ENCODE measurements around the gene BAIAP3.

The BAIAP3 gene

DNA sequence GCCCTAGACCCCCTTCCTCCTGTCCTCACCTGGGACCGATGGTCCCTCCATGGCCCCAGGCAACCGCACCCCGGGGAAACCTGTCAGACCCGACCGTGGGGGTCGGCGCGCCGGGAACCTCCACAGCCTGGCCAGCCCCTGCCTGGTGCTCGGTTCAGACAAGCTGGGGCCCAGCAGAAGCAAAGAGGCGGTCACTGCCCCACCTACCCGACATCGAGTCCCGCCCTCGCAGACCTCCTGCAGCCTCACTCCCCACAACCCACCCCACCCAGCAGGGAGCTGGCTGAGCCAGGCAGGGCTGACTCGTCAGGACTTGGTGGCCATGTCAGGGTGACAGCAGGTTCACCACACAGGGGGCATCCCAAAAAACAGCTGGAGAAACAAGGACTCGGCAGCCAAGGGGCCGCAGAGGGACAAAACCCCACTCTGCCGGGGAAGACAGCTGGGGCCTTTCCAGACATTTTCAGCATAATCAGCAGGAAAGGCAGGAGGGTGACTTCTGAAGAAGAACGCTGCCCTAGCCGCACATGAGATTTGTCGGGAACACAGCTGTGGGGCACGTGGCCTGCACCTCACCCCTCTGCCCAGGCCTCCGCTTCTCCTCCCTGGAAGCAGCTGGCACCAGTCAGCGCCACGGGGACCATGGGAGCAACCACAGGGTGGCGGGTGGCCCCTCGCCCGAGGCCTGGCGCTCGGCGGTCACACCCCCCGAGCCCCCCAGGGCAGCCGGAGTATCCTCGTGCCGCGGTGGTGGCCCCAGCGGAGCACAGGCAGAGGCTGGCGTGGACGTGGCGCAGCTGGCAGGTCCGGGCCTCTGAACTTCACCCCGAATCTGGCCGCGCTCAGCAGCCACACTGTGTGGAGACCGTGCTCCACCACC, 41.2 kb downstream of the BAIAP3 start:
- no peak for DNase-seq

DNA sequence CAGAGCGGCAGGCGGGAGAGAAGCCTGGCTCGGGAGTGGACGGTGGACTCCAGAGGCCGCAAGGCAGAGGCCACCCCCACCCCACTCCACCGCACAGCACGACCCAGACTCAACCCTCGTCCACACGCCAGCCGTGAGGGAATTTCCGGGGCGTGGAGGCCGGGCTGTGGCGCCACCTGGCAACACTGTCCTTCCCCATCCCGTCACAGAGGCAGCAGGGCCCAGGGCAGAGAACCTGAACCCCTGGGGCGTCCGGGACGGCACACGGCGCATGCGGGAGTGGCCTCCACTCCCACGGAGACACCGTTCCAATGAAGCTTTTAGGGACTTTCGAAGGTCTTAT, 41.8 kb downstream of the BAIAP3 start:
- no peak for DNase-seq

DNA sequence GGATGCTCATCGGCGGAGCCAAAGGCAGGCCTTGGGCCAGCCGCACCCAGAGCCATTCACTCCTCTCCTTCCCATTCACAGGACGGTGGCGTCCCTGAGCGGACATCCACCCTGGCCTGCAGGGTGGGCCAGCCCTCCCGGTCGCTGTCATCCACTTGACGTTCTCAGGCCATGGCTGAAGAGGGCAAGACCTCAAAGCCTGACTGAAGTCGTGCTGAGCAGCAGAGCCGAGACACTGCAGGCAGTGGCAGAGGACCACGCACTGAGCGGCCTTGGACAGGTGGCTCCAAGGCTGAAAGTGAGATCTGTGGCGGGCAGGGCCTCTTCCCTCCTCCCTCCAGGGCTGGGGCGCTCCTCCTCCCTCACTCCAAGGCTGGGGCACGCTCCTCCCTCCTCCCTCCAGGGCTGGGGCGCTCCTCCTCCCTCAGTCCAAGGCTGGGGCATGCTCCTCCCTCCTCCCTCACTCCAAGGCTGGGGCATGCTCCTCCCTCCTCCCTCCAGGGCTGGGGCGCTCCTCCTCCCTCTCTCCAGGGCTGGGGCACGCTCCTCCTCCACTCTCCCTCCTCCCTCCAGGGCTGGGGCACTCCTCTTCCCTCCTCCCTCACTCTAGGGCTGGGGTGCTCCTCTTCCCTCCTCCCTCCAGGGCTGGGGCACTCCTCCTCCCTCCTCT, 42.4 kb downstream of the BAIAP3 start:
- DNase-seq = no peak

DNA sequence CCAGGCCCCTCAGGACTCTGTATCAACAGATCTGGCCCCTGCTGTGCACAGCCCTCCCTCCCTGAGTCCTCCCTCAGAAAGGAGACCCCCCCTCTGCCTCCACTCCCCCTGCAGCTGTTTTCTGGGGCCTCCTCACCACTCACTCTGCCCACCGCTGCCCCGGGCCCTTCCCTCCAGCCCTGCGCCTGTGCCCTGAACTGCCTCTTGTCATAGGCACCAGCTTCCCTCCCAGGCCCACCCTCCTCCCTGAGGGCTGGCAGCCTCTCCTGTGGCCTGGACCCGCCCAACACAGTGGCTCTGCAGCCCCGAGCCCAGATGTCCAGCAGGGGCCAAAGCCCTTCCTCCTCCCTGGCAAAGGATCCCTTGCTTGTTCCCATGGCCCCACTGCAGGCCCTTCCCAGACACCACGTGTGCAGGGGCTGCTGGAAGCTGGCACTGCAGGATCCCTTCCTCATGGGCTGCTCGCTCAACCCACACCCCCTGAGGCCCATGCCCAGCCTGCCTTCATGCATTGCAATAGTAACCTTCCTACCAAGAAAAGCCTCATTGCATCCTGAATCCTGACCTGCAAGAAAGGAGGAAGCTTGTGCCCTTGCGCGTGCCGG, 44.1 kb downstream of the BAIAP3 start:
- no peak for DNase-seq

DNA sequence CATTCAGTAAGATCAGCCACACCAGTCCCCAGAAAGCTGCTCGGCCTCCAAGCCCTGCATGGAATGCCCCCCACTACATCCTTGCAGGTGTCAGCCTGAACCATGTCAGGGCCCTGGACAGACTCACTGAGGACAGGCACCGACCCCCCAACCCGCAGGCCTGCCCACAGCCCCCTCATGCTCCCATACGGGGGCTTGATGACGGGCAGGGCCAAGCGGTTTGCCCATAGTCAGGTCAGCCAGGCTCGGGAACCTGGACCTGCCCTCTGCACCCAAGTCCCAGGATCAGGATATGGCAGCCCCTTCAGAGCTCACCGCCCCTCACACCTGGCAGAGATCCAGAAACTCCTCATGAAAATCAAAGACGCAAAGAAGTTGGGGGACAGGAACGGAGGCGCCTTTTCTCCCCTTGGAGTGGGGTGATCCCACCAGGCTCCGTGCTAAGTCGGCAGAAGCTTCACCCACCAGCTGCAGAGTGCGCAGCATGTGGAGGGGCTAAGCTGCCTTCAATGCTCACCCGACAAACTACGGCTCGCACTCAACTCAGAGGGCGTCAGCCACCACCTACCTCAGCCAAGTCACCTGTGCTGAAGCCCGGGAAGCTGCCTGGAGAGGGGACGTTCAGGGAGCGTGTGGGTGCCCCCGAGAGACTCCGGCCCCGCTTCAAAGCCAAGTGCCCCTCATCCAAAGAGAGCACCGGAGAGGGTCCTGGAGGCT, 44.8 kb downstream of the BAIAP3 start:
- DNase-seq = no peak

DNA sequence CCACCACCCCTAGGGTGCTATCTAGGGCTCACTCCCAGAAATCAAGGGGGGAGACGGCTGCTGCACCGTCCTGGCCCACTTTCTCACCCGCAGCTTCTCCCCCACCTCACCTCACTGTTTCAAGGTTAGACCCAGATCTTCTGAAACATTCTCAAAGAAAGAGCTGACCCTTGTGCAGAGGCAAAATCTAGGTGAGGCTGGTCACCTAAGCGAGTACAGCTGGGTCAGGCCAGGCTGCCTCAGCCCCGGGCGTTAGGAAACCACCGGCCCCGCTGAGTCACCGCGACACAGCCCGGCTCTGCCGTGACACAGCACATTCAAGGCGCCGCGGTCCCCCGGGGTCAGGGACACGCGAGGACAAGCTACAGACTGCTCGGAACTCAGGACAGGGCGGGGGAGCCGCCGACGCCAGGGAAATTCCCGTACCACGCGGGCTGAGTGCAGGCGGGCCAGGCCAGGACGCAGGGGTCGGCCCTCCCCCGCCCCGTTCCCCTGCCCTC, 45.4 kb downstream of the BAIAP3 start:
- peak; percentile 15 for DNase-seq

DNA sequence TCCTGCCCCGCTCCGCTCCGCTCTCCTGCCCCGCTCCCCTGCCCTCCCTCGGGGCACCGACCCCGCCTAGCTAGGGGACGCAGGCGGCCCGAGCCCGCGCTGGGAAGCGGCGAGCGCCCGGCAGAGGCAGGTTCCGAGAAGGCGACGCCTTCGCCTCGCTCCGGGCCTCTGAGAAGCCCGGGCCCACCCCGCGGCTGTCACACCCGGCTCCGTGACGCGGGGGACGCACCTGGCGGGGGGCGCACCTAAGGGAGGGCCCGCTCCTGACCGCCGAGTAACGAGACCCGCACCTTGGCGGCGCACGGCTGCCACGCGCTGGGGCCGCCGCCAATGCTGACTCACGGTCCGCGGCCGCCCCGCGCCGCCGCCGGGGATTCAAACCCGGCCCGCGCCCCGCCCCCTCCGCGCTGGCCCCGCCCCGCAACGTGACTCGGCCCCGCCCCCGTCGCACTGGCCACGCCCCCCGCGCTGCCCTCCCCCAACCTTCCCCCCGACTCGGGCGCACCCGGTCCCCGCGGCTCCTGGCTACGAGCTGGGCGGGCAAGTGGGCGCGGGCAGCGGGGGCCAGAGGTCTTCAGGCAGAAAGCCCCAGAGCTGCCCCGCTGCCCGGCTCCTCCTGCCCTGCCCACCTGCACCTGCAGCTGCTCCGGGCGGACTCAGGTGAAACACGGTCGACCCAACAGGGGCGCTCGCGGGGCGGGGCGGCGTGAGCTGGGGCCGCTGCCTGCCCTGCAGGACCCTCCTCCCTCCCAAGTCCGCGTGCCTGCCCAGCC, 46.0 kb downstream of the BAIAP3 start:
- DNase-seq = peak; percentile 51

DNA sequence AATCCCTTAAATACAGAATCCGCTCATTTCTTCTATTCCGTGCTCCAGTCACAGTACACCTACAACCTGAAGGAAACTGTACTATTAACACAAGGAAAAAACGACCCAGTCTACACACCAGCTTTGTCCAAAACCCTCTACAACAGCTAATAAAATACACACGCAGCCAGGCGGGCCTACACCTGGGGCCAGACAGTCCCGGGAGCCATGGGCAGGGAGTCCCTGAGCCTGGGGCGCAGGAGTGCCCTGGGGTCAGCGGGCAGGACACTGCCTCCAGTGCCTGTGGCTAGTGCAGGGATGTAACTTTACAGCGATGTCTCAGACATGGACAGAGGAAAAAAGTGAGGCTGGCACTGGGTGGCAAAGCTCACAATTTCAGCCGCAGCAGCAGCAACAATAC, 46.8 kb downstream of the BAIAP3 start:
- DNase-seq = no peak

DNA sequence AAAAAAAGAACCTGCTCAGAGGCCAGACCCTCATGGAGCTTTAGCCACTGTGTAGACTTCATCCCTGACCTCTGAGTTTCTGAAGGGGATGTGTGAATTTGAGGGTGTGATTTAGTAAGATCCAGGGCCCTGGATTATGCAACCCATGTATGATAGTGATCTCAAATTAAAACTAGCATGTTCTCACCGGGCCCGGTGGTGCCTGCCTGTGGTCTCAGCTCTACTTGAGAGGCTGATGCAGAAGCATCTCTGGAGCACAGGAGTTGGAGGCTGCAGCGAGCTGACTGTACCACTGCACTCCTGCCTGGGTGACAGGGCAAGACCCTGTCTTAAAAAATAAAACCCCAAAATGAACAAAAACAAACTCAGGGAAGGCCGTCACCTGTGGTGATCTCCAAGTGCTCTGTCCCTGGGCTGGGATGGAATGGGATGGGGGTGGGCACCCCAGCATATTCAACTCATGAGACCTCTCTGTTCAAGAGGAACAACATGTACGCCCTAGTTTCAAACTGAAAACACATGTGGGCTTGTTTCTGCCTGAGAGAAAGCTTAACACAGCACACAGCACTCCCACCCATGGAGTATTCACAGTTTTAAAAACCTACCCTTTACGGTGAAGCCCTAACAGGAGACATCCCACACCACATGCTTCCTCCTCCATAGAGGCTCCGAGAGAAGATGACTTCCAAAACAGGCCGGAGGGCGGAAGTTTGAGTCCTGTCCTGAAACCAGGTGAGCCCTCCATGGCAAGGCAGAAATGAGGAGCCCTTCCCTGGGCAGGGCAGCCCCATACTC, 48.4 kb downstream of the BAIAP3 start:
- no peak for DNase-seq

DNA sequence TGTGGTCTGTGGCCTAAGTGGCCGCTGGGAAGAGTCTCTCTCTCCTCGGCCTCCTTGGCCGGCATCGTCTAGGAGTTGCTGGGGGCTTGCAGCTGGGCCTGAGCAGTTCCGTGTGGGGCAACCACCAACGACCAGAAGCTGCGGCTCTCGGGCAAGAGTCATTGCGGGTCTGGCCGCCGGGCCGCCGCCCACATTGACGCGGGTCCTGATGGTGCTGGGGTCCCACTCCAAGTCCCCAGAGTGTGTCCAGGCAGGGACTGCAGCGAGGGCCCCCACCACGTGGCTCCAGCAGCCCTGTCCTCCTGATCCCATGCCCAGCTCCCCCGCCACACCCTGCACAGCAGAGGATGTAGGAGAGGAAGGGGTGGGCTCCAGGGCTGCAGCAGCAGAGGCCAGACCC, 50.1 kb downstream of the BAIAP3 start:
- DNase-seq = no peak

DNA sequence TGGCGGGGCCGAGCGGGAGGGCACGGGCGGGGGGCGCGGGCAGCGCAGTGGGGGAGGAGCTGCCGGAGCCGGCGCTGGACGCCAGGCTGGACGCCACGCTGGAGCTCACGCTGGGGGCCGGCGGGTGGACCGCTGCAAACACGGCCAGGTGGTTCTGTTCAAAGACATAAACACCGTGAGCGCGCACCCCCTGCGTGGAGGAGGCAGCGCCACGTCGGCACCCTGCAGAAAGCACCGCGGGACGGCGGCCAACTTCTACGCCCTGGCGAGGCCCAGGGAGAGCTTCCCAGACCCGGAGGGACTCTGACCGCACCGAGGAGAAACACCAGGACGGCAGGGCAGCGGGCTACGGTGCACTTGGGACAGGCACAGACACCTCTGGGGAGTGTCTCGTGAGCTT, 51.8 kb downstream of the BAIAP3 start:
- no peak for DNase-seq

DNA sequence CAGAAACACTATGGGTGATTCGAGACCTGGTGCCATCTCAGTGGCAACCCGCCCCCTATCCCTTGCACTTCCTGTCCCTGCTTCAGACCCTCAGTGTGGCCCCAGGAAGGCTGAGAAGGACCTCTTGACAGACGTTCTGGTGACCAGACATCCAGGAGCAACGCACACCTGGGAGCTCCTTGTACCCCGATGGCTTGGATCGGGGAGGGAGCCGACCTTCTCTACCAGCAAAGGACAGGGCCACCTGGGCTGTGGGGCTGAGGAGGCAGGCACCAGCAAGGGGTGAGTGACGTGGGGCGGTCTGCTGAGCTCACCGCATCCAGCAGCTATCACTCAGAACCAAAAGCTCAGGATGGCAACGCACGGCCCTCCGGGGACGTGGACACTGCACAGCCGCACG, 53.9 kb downstream of the BAIAP3 start:
- no peak for DNase-seq

DNA sequence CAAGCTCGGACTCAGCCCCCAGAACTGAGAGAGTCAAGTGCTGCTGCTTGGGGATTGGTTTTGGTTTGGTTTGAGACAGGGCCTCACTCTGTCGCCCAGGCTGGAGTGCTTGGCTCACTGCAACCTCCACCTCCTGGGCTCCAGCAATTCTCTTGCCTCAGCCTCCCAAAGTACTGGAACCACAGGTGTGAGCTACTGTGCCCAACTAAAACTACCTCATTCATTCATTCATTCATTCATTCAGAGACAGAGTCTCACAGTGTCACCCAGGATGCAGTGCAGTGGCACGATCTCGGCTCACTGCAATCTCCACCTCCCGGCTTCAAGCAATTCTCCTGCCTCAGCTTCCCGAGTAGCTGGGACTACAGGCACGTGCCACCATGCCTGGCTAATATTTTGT, 56.3 kb downstream of the BAIAP3 start:
- no peak for DNase-seq

DNA sequence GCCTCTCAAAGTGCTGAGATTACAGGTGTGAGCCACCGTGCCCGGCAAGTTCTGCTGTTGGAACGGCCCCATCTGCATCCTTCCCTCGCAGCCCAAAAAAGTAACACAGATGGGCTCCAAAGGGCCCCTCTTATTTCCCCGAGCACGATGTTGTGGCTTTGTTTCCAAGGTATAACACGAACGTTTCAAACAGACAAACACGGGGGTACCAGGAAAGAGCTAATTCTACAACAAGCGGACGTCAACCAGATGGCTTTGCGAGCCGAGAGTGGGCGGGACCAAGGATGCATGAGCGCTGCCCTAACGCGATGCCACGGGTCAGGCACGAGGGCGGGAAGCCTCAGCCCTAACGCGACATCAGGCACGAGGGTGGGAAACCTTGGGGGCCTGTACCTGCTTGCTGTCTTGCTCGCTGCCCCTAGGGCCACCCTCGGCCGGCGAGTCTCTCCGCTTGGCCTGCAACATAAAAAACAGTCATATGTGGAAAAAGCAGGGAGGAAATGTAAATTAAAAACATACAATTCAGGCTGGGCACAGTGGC, 56.9 kb downstream of the BAIAP3 start:
- DNase-seq = no peak

DNA sequence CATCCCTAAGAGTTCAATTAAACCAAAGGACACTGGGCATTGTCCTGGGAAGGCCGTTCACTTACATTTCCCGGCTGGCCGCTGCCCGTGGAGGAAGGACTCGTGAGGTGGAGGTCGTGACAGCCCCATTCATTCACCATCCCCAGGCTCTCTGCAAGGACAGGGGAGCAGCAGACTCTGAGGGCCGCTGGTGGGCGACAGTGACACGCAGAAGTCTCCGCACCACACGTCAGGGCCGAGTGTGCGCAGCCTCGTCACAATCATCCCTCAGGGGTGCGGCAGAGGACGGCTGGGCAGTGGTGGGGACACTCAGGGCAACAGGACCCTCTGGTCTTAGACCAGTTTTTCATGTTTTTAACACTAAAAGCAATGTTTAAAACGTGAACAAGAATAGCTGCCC, 59.4 kb downstream of the BAIAP3 start:
- DNase-seq = no peak

DNA sequence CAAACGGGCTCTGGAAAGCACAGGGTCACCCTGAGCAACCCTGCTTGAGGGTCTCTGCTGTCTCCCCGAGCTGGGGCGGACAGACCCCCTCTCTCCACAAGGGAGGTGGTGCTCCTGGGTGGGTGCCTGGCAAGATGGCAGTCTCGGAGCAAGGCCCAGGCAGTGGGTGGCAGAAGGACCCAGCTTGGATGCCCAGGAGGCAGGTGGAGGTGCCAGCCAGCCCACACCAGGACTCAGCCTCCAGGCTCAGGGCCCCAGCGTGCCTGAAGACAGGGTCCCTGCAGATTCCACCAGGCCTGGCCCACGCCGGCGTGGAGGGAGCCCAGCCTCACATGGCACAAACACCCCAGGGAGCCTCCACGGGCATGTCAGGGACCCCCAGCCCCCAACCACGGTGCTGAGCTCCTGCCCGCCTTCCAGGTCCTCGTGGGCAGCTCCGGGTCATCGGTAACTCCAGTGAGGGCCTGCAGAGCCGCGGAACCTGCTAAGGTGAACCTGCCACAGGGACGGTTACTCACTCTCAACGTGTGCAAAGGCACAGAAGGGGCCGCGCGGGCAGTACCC, 60.2 kb downstream of the BAIAP3 start:
- no peak for DNase-seq

DNA sequence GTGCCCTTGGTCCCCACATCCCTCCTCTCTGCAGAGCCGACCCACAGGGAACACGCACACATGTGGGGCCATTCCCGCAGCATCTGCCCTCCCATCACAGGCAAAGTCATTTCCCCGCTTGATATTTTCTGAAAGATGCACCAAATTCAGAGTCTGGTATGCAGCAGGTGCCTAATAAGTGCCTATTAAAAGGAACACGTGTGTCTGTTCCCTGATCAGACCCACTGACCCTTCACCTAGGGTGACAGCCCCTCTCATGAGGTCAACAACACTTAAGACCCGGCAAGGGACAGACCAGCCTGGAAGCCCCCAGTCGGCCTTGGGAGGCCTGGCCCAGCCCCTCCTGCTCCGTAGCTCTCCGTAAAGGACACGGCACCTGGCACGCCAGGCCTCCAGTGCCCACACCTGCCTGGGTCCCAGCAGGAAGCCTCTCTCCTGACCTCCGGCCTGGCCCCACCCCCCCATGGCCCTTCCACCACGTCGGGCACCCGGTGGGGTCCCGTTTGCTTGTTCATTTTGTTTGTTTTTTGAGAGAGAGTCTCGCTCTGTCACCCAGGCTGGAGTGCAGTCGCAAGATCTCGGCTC, 61.0 kb downstream of the BAIAP3 start:
- DNase-seq = no peak

DNA sequence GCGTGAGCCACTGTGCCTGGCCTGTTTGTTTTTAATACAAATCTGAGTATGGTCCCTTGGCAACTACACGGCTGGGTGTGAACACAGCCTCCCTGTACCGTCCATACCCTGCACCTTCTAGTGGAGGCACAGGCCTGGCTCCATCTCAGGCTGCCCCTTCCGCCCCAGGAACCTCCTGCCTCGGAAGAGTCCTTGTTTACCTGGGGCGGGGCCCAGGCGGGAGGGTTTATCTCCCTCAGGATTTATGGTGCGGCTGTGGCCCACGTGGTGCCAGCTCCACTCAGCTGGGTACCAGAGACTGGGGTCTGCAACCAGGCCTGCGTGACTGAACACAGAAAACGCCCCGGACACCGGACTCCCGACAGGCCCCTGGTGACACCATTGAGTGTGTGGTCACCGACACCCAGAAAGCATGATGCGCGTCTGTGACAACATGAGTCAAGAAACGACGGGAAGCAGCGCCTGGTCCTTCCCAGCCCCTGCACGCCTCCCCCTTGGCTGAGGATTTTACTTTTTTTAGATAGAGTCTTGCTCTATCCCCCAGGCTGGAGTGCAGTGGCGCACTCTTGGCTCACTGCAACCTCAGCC, 62.1 kb downstream of the BAIAP3 start:
- no peak for DNase-seq

DNA sequence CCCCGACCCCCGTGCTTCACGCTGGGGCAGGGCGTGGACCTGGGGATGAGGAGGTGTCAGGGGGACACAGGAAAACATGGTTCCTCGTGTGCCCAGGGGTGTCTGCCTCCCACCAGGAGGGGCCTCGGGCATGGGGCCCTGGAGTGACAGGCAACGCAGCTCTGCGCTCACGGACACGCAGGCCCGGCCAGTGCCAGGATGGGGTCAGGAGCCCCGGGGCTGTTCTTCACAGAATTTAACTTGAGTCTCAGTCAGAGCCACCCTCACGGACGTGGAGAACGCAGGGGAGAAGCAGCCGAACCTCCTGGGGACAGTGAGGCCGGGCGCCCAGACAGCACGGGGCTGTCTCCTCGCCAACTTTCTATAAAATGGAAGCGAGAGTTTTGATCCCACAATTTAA, 64.3 kb downstream of the BAIAP3 start:
- no peak for DNase-seq

DNA sequence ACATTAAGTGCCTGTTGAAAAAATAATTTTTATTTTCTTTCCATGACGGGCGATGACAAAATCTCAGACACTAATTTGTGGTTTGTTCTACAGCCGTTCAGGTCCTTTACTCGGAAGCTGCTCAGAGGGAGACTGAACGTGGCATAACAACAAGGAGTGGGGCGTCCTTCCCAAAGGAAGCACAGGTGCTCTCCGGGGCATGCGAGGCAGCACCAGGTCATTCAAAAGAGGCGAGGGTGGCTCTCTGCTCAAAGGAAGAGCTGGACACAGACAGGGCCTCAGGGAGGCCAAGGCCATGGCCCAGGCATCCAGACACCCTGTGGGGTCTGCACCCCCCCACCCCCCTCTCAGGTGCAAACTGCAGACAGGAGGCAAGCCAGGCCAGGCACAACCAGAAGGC, 64.9 kb downstream of the BAIAP3 start:
- DNase-seq = no peak
